GM12874 (cell line): ENCODE measurements around the gene C21orf58.

ENCODE experiments used
- CTCF ChIP-seq: IDR thresholded peaks from 2 replicates; pipeline ENCODE4 v1.5.1; 2011; ENCODE audit warnings: low read depth, mild to moderate bottlenecking, control low read depth, low read length, moderate library complexity; ENCODE audit not compliant: insufficient read depth

The C21orf58 gene

DNA sequence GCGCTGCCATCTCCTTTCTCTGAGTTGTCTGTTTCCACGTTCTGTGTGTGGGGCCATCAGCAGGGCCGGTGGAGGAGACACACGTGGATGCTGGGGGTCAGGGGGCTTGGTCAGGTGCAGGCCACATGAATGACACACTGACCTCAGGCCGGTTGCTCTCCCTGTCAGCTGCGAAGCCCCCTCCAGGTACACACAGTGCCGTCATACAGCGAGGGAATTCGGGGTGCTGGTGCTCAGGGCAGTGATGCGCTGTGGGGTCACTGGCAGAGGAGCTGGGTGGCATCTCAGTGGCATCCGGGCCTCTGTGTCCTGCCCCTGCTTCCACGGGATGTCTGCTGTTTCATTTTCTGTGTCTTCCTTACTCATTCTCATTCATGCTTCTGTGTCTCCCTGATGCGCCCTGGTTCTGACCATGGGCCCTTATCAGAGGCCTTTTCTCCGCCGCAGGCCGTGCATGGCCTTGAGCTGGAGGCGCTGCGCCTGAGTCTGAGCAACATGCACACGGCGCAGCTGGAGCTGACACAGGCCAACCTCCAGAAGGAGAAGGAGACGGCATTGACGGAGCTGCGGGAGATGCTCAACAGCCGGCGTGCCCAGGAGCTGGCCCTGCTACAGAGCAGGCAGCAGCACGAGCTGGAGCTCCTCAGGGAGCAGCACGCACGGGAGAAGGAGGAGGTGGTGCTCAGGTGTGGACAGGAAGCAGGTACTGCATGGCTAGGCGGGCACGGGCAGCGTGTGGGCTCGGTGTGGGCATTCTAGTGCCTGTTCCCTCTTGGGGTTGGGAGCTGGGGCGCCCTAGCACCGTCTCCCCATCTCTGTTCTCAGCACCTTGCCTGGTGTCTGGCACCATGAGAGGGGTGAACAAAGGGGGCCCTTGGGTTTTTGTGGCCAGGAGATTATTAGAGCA is 22.9 kb upstream of the C21orf58 start:
- TF ChIP-seq CTCF = no peak

DNA sequence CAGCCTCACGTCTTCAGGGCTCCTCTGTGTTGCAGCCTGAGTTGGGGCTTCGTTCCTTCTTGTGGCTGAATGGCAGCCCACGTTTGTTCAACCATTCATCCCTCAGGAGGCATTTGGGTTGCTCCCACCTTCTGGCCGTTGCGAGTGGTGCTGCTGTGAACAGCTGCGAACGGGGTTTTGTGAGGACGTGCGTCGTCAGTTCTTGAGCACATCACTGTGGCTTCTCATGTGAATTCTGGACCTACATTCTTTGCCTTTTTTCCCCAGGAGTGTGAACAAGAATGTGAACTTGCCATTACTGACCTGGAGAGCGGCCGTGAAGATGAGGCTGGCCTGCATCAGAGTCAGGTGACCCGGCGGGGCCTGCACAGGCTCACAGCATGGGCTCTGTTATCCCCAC is 22.2 kb upstream of the C21orf58 start:
- no peak for TF ChIP-seq CTCF

- no peak for TF ChIP-seq CTCF
Observed at GRCh38 chr21:46344219-46344915, 20.7 kb upstream of the C21orf58 start.

DNA sequence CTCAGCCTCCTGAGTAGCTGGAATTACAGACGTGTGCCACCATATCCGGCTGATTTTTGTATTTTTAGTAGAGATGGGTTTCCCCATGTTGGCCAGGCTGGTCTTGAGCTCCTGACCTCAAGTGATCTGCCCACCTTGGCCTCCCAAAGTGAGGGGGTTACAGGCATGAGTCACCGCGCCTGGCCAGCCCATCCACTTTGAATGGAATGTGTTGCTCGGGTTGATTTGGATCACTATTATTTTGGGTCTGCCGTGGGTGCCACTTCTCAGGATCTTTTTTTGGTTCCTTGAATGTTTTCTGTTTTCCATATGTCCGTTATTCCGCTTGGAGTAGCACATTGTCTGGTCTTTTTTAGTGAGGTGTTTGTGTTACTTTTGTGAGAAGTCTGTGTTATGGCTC is 17.3 kb upstream of the C21orf58 start:
- TF ChIP-seq CTCF = no peak

DNA sequence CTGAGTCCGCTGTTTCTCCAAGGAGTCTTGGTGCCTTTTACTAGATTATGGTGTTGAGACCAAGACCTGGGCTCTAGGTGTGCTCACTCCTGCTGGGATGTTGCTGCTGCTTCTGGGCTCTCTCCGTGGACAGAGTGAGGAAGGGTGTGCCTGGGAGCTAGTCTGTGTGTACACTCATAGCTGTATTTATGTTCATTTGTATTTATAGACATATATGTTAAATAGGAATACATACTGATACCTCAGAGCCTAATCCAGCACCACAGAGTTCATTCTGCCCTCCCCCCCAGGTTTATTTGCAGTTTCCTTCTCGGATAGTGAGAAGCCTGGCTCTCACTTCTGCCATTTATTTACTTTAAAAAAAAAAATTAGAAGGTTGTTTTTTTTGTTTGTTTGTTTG is 12.9 kb upstream of the C21orf58 start:
- TF ChIP-seq CTCF = no peak

DNA sequence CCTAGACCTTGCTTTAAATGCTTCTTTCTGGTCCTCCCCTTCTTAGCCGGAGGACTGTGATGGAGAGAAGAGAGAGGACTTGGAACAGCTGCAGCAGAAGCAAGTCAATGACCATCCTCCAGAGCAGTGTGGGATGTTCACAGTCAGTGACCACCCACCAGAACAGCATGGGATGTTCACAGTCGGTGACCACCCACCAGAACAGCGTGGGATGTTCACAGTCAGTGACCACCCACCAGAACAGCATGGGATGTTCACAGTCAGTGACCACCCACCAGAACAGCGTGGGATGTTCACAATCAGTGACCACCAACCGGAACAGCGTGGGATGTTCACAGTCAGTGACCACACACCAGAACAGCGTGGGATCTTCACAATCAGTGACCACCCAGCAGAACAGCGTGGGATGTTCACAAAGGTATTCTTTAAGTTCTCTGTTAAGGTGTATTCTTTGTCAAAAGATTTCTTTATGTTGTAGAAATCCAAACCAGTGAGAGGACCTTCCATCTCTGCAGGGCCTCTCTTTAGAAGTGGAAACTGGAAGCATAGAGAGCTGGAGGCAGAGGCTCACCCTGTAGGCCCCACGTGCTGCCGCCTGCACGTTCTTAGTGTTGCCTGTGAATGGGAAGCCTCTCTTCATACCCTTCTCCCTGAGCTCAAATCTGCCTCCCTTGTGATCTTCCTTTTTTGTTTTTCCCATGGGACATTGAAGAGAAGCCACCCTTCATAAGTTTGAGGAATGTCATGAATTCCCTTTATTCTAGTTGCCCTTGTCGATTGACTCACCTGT is 10.9 kb upstream of the C21orf58 start:
- no peak for TF ChIP-seq CTCF

GRCh38 chr21:46329796-46330195 is 6.1 kb upstream of the C21orf58 start:
- no peak for TF ChIP-seq CTCF
